Glutamatergic neuron (in vitro differentiated cells): ENCODE measurements around the gene ACKR1. TPM values are rescaled to one million over a fixed set of nuclear protein-coding genes. Genes with fewer than 3 reads are reported as not detected.
A peak's percentile ranks its signal among the peaks of the same experiment; 100 is the strongest.

Experiments
- DNase-seq: peaks from one replicate; pipeline ENCODE4 v3.0.0; 2022
- H3K27ac Mint-ChIP-seq: one replicate; pipeline ENCODE4 v1.8.0; 2020; ENCODE audit warnings: mild to moderate bottlenecking, mixed read lengths, inconsistent platforms; ENCODE audit not compliant: unreplicated experiment
- H3K27me3 Mint-ChIP-seq: one replicate; pipeline ENCODE4 v1.8.0; 2020; ENCODE audit warnings: mild to moderate bottlenecking, moderate library complexity, mixed read lengths, inconsistent platforms; ENCODE audit not compliant: unreplicated experiment
- H3K36me3 Mint-ChIP-seq: one replicate; pipeline ENCODE4 v1.8.0; 2020; ENCODE audit warnings: mild to moderate bottlenecking, mixed read lengths, inconsistent platforms; ENCODE audit not compliant: unreplicated experiment
- H3K4me1 Mint-ChIP-seq: one replicate; pipeline ENCODE4 v1.8.0; 2020; ENCODE audit warnings: mild to moderate bottlenecking, low read depth, mixed read lengths, inconsistent platforms; ENCODE audit not compliant: unreplicated experiment
- H3K4me3 Mint-ChIP-seq: one replicate; pipeline ENCODE4 v1.8.0; 2020; ENCODE audit warnings: mild to moderate bottlenecking, mixed read lengths, inconsistent platforms; ENCODE audit not compliant: unreplicated experiment
- H3K9me3 Mint-ChIP-seq: one replicate; pipeline ENCODE4 v1.8.0; 2020; ENCODE audit warnings: mild to moderate bottlenecking, moderate library complexity, mixed read lengths, inconsistent platforms; ENCODE audit not compliant: unreplicated experiment
- CTCF ChIP-seq: fragments of 200-600 bp; sonication (generic); IDR thresholded peaks from one replicate; pipeline ENCODE4 v1.5.0; 2021; ENCODE audit not compliant: partially characterized antibody, unreplicated experiment
- total RNA-seq: library from RNA; stranded (reverse); fragmentation: NEBNext Ultra II Directional; extraction: Animal tissue kit (Norgen Biotek cat#: 25700); gene quantifications from one replicate; pipeline ENCODE4 v1.2.1, GENCODE V29; 2021; ENCODE audit not compliant: unreplicated experiment

ACKR1 gene
- total RNA-seq, 1 donor from 2014 or later: 13.5 TPM

- Mint-ChIP-seq H3K27me3 (peaks cover 2% of the 10 kb centered on the region), H3K4me1 (peaks cover 4% of the 10 kb centered on the region), H3K27ac (no peak overlapping the region), H3K4me3 (no peak overlapping the region), H3K36me3 (no peaks in the 10 kb centered on the region), H3K9me3 (peaks cover 2% of the 10 kb centered on the region)
- TF ChIP-seq CTCF: no peak
- no peak for DNase-seq
Observed at GRCh38 chr1:159229260-159229885, 24.7 kb downstream of the ACKR1 start.

- H3K36me3 Mint-ChIP-seq: no peaks in the 10 kb centered on the region
- peaks cover 2% of the 10 kb centered on the region for H3K27me3 Mint-ChIP-seq
- DNase-seq: no peak
- H3K4me1 Mint-ChIP-seq: peaks cover 4% of the 10 kb centered on the region
- no peak overlapping the region for H3K4me3 Mint-ChIP-seq
- TF ChIP-seq CTCF: no peak
- H3K9me3 Mint-ChIP-seq: peaks cover 2% of the 10 kb centered on the region
- H3K27ac Mint-ChIP-seq: peak overlapping the region; percentile 30
Observed at GRCh38 chr1:159229896-159230295, 25.2 kb downstream of the ACKR1 start.

- Mint-ChIP-seq H3K4me3 (no peak overlapping the region), H3K27ac (no peak overlapping the region), H3K9me3 (peaks cover 2% of the 10 kb centered on the region), H3K4me1 (no peaks in the 10 kb centered on the region), H3K36me3 (peaks cover 5% of the 10 kb centered on the region), H3K27me3 (no peaks in the 10 kb centered on the region)
- TF ChIP-seq CTCF: no peak
- no peak for DNase-seq
Observed at GRCh38 chr1:159239551-159240220, 35.0 kb downstream of the ACKR1 start.

- Mint-ChIP-seq H3K27me3 (no peaks in the 10 kb centered on the region), H3K4me1 (peaks cover 2% of the 10 kb centered on the region), H3K4me3 (no peak overlapping the region), H3K27ac (no peak overlapping the region), H3K36me3 (peaks cover 12% of the 10 kb centered on the region), H3K9me3 (no peaks in the 10 kb centered on the region)
- DNase-seq: no peak
- TF ChIP-seq CTCF: no peak
Observed at GRCh38 chr1:159247266-159247665, 42.6 kb downstream of the ACKR1 start.

- H3K27me3 Mint-ChIP-seq: no peaks in the 10 kb centered on the region
- peaks cover 2% of the 10 kb centered on the region for H3K4me1 Mint-ChIP-seq
- TF ChIP-seq CTCF: no peak
- no peak overlapping the region for H3K4me3 Mint-ChIP-seq
- H3K36me3 Mint-ChIP-seq: peaks cover 14% of the 10 kb centered on the region
- H3K27ac Mint-ChIP-seq: no peak overlapping the region
- no peak for DNase-seq
- peaks cover 1% of the 10 kb centered on the region for H3K9me3 Mint-ChIP-seq
Observed at GRCh38 chr1:159248311-159248710, 43.6 kb downstream of the ACKR1 start.
